ENCODE measurements around the gene ESX1.
"Not testable (repeated sequence)": the region's sequence is repeated elsewhere in the genome, so short reads cannot be mapped to it uniquely, and the experiment has no call there.

Gene ESX1

GRCh38 chrX:104254442-104255115 lies at the start of gene ESX1:
Gene ESX1, minus strand, starts transcription at chrX:104254933. Its CDS starts 84 bp downstream, at chrX:104254849.
- no peak within 1 kb of the TSS for H3K4me3 ChIP-seq (ENCODE audit: low read depth, low read length)

- H3K4me3 ChIP-seq (ENCODE audit: low read depth, low read length), result no peak overlapping the region
These were observed 40.9 kb upstream of the ESX1 start for GRCh38 chrX:104295636-104296035.

- H3K4me3 ChIP-seq (ENCODE audit: low read depth, low read length), result no peak overlapping the region
These were observed 34.2 kb upstream of the ESX1 start for GRCh38 chrX:104288961-104289360.

- no peak overlapping the region for H3K4me3 ChIP-seq (ENCODE audit: low read depth, low read length)
These were observed 33.5 kb upstream of the ESX1 start for GRCh38 chrX:104288269-104288668.

GRCh38 chrX:104285201-104285600 lies 30.5 kb upstream of the ESX1 start:
- H3K4me3 ChIP-seq (ENCODE audit: low read depth, low read length), result no peak overlapping the region

- H3K4me3 ChIP-seq (ENCODE audit: low read depth, low read length), result no peak overlapping the region
These were observed 29.8 kb upstream of the ESX1 start for GRCh38 chrX:104284507-104284906.

GRCh38 chrX:104282166-104282725 lies 27.5 kb upstream of the ESX1 start:
- no peak overlapping the region for H3K4me3 ChIP-seq (ENCODE audit: low read depth, low read length)

- H3K4me3 ChIP-seq (ENCODE audit: low read depth, low read length), result no peak overlapping the region
These were observed 26.8 kb upstream of the ESX1 start for GRCh38 chrX:104281564-104281963.

- no peak overlapping the region for H3K4me3 ChIP-seq (ENCODE audit: low read depth, low read length)
These were observed 25.9 kb upstream of the ESX1 start for GRCh38 chrX:104280609-104281008.

GRCh38 chrX:104270916-104271512 lies 16.3 kb upstream of the ESX1 start:
- no peak overlapping the region for H3K4me3 ChIP-seq (ENCODE audit: low read depth, low read length)

- no peak overlapping the region for H3K4me3 ChIP-seq (ENCODE audit: low read depth, low read length)
These were observed 15.5 kb upstream of the ESX1 start for GRCh38 chrX:104270212-104270611.

GRCh38 chrX:104255465-104255864 lies 732 bp upstream of the ESX1 start:
- H3K4me3 ChIP-seq (ENCODE audit: low read depth, low read length), result no peak overlapping the region

GRCh38 chrX:104253567-104254441 lies 929 bp downstream of the ESX1 start:
- no peak overlapping the region for H3K4me3 ChIP-seq (ENCODE audit: low read depth, low read length)

GRCh38 chrX:104250470-104250869 lies 4.3 kb downstream of the ESX1 start:
- H3K4me3 ChIP-seq (ENCODE audit: low read depth, low read length), result no peak overlapping the region

GRCh38 chrX:104230060-104230459 lies 24.7 kb downstream of the ESX1 start:
- not testable (repeated sequence) for H3K4me3 ChIP-seq (ENCODE audit: low read depth, low read length)

- no peak overlapping the region for H3K4me3 ChIP-seq (ENCODE audit: low read depth, low read length)
These were observed 43.5 kb downstream of the ESX1 start for GRCh38 chrX:104211187-104211586.

- no peak overlapping the region for H3K4me3 ChIP-seq (ENCODE audit: low read depth, low read length)
These were observed 49.2 kb downstream of the ESX1 start for GRCh38 chrX:104205548-104205947.

All from iPS-11a (cell line).